Retina (tissue), 1 donor: Measurements from ENCODE around the gene PRM2.

Experiments used
- DNase-seq: peaks from one replicate; pipeline ENCODE4 v3.0.0-alpha.2; 2016

Gene PRM2

GRCh38 chr16:11289202-11289601, 12.9 kb upstream of the PRM2 start:
- no peak for DNase-seq

DNA sequence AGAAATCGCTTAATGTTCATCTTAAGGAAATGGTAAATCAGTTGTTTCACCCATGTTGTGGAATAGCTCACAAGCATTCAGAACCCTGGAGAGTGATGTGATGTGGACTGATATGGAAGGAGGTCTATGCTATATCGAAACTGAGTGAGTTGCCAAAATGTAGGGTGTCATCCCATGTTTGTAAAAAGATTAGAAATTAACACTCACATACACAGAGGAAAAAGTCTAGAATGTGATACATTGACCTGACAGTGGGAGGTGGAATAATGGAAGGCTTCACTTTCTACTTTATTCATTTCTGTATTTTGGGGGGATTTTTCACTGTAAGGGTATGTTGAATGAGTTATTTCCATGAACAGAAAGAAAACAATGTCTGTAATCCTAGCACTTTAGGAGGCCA, 9.6 kb upstream of the PRM2 start:
- DNase-seq: no peak

DNA sequence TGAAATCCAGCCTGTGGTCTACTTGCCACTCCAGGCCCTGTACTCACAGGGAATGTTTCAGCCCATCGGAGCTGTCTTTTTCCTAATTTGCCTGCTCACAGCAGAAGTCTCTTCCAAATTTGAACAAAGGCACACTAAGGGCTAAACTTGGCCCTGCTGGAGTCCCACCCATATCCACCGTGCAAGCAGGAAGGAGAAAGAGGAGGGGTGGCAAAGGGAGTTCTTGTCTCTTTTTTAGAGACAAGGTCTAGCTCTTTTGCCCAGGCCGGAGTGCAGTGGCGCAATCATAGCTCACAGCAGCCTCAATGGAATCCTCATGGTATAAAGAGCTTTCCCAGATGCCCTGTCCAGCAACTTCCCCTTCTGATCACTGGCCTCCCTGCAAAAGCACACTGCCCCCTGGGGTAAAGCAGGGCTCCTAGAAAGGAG, 7.6 kb upstream of the PRM2 start:
- no peak for DNase-seq

DNA sequence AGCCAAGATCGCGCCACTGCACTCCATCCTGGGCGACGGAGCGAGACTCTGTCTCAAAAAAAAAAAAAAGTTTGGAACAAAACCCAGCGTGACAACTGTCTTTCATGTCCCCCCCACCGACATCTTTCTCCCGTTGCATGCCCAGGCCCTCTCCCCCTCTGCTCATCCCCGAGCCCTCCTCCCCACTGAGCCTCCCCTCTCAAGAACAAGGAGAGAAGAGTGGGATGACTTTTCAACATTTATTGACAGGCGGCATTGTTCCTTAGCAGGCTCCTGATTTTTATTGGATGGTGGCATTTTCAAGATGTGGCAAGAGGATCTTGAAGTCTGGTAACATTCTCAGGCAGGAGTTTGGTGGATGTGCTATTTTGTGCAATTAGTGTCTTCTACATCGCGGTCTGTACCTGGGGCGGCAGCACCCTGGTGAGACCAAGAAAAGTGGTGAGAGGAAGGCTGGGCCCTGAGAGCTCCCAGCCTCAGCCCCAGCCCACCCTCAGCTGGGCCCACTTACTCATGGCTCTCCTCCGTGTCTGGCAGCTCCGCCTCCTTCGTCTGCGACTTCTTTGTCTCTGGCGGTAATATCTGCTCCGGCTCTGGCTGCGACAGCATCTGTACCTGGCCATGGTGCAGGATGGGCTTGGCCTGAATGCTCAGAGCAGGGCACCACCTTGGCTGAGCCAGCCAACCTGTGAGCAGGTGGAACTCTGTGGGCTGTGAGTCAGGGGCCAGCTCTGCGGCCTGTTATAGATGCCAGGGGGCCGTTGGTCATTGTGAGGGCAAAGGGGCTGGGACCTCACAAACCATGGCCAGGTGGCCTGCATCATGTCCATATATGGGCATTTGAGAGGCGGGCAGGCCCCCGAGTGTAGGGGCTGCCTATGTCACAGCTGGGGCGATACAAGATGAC, 4.6 kb upstream of the PRM2 start, which contains the start of gene PRM1:
Gene PRM1, minus strand, starts transcription at position 715 of the 907 bp plus-strand sequence. Its CDS starts 92 bp downstream, at position 623.
- no peak for DNase-seq

DNA sequence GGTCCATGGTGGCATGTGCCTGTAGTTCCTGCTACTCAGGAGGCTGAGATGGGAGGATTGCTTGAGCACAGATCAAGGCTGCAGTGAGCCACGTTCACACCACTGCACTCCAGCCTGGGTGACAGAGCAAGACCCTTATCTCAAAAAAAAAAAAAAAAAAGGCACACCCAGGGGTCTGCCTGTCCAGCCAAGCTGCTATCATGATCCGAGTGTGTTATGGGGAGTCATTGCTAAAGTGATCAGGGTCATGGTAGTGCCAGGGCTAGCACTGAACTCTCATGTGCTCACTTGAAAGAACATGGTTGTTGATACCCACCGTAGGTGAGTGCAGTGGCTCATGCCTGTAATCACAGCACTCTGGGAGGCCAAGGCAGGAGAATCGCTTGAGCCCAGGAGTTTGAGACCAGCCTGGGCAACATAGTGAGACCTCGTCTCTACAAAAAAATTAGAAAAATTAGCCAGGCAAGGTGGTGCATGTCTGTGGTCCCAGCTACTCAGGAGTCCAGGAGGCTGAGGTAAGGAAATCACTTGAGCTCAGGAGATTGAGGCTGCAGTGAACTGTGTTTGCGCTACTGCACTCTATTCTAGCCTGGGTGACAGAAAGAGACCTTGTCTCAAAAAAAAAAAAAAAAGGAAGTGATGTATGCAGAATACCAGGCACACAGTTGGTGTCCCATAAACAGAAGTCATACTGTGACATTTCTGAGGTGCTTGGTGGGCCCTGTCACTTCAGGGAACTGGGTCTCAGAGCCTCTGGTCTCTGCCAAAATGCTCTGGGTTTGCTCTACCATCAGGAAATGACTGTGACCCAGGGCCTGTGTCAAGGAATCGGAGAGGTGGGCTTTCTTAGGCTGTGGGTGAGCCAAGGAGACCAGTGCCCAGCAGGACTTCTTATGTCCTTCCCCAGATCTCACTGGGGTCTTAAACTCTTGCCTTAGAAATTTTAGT, 2.7 kb upstream of the PRM2 start:
- DNase-seq: no peak

- DNase-seq: no peak
Measured at GRCh38 chr16:11277607-11278337, 1.5 kb upstream of the PRM2 start.

DNA sequence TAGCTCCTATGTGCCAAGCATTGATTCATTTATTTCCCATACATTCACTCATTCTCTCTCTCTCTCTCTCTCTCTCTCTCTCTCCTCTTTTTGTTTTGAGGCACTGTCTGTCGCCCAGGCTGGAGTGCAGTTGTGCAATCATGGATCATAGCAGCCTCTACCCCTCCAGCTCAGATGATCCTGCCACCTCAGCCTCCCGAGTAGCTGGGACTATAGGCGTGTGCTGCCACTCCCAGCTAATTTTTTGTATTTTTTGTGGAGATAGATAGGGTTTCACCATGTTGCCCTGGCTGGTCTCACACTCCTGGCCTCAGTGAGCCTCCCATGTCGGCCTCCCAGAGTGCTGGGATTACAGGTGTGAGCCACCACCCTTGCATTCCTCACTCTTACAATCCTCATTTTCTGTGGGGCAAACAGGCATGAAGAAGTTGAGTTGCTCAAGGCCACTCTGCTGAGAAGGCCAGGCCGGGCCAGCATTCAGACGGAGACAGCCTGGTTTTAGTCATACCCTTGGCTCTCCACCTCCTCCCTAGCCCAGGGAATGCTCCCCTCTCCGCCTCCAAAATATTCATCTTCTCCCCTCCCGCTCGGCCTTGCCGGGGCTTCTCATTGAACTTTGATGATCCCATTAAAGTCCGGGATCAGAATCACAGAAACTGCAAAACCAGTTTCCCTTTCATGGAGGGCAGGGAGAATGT, 765 bp upstream of the PRM2 start:
- DNase-seq: no peak

DNA sequence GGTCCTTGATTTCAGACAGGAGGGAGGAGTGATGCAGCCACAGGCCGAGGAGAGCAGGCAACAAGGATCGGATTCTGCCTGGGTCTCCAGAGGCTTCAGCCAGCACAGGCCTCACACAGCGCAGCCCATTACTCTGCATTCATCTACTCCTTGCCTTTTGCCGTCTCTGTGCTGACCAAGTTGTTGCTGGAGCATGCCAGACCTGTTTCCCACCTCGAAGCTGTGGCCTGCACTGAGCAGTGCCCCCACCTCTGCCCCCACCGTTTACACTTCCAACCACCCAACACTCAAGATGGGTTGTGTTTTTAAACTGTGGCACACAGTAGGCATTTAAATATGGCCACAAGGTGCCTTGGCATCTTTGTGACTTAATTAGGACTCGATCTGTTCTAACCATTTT, 1.3 kb downstream of the PRM2 start:
- no peak for DNase-seq

GRCh38 chr16:11273721-11274324, 2.5 kb downstream of the PRM2 start:
- no peak for DNase-seq

DNA sequence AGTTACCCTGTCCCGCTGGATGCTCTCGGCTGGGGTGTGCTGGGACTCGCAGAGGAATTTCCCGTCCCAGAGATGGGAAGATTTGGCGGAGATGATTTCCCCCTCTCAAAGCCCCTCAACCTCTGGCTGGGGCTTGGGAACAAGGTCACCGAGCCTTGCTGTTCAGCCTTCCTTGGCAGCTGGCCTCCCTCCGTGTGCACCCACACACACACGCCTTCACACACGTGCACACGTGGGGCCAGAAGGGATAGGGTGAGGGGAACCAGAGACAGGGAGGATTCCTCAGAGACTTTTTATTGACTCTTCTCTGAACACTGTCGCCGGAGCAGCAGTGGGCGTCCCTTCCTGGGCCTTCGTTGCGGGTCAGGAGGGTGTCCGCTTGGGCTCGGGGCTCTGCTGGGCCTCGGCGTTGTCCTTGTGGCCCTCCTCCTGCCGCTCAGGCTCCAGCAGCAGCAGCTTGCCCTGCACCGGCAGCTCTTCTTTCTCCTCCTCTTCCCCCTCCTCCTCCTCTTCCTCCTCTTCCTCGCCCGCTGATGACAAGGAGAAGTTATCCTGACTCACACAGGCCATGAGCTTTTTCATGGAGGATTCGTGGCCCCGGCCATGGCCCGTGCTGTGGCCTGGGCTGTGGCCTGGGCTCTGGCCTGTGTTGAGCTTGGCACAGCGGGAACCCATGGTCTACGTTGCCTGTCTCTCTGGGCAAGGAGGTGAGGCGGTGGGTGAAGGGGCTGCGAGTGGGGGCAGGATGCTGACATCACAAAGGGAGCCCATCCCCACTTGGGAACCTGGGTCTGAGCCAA, 3.2 kb downstream of the PRM2 start, which contains the start of gene PRM3:
Gene PRM3, minus strand, starts transcription at position 709 of the 800 bp plus-strand sequence. Its CDS starts 34 bp downstream, at position 675.
- no peak for DNase-seq

DNA sequence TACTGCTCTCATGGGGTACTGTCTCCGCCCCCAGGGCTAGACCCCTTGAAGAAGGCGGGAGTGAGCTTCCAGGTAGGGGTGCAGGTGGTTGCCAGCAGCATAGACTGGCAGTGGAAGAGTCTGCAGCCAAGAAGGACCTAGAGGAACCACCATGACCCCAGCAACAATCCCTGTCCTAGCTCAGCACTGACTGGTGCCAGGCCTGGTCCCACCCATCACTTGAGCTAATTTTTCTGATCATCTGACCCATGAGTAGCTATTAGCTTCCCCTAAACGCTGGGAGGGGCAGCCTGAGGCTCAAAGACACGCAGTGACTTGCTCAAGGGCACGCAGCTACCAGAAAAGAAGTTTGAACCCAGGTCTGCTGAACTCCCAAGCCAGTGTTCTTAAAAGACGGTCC, 3.8 kb downstream of the PRM2 start:
- no peak for DNase-seq

DNA sequence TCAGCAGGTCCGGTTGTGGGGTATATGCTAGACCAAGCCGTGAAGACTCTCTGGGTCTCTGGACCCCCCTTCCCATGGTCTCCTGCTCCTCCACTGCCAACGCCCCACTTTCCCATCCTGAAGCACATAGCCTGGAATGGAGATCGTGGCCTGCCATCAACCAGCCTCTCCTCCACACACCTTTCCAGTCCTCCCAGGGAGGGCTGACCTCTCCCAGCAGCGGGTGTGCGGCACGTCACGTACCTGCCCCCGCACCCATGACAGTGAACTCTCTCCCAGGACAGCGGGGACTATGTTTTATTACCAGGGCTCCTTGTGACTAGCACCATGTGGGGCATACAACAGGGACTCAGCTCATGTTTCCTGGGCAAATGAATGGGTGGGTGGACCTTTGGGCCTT, 4.7 kb downstream of the PRM2 start:
- DNase-seq: no peak

DNA sequence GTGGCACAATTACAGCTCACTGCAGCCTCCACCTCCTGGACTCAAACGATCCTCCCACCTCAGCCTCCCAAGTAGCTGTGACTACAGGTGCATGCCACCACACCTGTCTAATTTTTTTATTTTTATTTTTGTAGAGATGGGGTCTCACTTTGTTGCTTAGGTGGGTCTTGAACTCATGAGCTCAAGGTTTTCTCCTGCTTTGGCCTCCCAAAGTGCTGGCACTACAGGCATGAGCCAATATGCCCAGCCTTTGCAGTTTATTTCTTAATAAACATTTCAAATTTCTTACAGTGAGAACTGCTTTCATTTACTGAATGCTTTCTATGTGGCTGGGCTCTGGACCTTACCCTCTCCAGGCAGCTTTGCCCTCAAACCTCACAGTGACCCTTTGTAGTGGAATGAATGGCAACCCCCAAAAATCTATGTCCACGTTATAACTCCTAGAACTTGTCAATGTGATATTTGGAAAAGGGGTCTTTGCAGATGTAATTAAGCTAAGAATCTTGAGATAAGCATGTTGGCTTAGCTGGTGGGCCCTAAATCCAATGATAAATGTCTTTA, 5.6 kb downstream of the PRM2 start:
- no peak for DNase-seq

- no peak for DNase-seq
Measured at GRCh38 chr16:11268921-11269375, 7.3 kb downstream of the PRM2 start, which contains the start of gene TNP2. TNP2 (minus strand) TSS chr16:11269325; CDS start chr16:11269262, 63 bp downstream.

DNA sequence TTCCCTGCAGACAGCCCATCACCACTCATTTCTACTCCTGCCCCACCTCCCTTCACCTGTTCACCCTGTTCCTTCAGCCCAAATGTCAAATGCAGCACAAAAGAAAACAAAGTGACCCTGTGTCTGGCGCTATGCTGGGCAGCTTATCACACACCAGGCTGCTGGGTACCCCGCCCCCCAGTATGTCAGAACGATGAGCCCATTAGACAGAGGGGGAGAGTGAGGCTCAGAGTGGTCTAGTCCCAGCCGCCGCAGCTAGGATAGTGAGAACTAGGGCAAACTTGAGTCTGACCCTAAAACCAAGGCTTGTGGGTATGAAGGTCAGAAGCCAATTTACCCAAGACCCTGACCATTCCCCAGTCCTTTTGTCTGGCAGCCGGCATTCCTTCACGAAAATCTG, 11.2 kb downstream of the PRM2 start:
- DNase-seq: no peak

DNA sequence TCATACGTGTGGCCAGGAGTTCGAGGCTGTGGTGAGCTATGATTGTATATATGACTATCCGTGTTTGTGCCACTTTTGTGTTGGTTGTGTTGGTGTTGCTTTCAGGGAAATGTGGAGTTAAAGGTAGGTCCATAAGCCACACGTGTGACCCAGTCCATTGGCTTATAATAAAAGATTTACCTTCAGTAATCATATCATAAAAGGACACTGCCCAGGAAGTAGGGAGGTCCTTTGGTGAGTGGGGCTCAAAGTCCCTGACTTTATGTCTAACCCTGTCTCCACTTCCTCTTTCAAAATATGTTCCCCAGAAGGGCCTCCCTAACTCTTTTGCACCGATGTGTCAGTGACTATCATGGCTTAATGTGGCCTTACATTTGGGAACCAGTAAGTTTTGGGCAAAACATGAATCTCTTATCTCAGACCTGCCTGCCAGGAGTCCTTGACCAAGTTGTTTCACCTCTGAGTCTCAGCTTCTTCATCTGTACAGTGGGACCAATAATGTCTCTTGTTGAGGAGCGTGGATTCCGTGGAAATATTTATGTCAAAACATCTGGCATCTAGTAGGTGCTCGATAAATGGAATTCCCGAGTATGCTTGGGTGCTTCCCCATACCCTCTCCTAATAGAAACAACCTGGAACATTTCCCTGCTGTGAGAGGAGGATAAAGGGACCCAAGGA, 12.0 kb downstream of the PRM2 start:
- no peak for DNase-seq

DNA sequence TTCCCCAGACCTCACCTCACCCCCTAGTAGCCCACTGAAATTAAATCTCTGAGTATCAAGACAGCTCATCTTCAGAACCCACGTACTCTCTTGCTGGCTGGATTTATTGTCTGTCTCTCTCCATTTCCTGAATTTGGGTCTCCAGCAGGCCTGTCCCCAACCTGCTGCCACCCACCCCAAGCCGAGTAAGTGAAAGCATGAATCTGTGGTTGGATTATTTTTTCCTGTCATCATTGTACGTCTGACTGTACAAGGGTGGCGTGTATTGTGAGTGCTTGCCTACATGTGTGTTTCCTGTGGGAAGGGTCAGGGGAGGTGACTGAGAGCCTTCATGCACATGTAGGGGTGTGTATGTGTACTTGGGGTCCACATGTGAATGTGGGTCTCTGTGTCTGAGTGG, 12.5 kb downstream of the PRM2 start:
- DNase-seq: no peak

DNA sequence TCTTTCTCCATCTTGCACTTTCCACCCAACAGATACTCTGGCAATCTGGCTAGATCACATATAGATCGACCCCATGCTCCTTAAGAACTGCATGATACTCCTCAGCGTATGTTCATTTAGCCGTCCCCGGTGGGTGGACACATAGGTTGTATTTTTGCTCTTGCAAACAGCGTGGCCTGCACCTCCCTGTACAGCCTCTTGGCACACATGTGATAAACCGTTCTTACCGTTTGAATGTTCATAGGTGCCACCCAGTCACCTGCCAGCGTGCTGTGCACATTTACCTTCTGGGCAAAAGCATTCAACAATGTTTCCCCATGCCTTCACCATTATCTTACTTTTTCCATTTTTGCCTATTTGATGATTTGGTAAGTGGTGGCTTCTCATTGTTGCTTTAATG, 13.4 kb downstream of the PRM2 start:
- DNase-seq: no peak

DNA sequence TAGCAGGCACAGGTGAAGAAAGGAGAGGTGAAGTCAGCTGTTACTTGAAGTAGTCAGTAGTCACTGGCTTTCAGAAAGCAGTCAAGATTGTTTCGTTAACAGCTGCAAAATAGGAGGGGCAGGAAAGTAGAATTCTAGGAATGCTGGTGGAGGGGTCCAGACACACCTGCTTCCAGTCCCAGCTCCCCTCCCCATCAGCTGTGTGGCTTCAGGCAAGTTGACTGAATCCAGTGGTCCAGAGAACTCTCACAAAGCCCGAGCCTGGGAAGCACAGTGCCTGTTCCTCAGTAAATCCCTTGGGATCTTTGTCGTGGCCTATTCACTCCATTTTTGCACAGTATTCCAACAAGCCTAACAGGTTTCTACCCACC, 15.7 kb downstream of the PRM2 start:
- no peak for DNase-seq
